Activated CD4-positive, alpha-beta T cell treated with anti-CD3 and anti-CD28 coated beads for 24 hours (primary cell): Measurements from ENCODE around the gene UNKL.
"Not testable (repeated sequence)": the region's sequence is repeated elsewhere in the genome, so short reads cannot be mapped to it uniquely, and the experiment has no call there.

Experiments
- DNase-seq, 2 donors: peaks; one replicate each; pipeline ENCODE4 v3.0.0-alpha.2; 2020; ENCODE audit warnings: low read depth in 2 of 2

UNKL gene

DNA sequence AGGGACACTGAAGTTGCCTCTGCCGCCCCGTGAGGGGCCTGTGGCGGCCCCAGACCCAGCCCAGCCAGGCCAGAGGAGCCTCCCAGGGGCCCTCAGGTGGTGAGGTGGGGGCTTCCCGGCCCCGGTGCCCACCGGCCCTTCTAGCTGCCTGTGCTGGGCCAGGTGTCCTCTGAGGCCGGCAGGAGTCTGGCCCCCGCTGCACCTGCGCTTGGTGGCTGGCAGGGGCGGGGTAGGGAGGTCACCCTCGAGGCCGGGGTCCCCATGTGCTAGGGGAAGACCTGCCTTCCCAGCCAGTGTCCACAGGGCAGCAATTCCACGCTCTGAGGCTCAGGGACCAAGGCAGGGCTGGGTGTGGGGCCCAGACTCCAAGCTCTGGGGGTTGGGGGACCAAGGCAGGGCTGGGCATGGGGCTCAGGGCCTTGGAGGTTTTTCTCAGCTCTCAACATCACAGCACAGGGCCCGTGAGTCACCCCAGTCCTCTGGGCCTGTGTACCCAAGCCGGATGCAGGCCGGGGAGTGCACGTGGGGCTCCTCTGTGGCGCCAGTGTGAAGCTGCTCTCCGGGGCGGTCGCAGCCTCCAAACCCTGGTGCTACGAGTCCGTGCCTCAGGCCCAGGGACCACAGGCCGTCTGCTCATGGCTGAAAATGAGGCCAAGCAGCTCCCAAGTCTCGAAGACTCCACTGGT, 31.2 kb upstream of the UNKL start:
- DNase-seq, result no peak

DNA sequence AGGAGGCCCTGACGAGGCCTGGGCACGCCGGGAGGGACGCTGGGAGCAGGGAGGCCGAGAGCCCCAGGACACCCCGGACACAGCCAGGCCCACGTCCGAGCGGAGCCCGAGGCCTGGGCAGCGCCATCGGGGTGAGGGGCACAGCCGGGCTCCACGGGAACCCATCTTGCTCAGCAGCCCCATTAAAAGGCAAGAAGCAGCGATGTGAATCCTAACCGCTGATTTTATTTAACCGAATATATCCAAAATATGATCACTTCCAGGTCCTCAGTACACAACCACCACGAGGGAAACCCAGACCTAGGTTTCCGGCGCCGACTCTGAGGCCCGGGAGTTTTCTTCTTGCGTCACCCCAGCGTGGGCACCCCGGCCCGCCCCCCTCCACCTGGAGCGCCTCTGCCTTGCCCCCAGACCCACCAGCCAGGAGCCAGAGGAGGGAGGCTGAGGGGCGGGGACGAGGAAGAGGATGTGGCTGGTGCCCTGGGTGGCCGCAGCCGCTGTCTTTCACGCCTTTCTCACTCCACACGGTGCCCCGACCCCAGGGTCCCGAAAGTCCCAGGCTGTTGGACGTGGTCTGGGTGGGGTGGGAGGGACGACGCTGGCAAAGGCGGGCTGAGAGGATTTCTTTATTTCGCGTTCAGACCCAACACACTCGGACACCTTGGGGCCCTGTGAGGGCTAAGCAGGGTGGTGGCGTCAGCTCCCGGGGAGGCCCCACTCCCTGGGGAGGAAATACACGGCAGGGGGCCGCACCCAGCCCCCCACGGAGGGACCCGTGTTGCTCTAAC, 30.4 kb upstream of the UNKL start:
- DNase-seq, result no peak

DNA sequence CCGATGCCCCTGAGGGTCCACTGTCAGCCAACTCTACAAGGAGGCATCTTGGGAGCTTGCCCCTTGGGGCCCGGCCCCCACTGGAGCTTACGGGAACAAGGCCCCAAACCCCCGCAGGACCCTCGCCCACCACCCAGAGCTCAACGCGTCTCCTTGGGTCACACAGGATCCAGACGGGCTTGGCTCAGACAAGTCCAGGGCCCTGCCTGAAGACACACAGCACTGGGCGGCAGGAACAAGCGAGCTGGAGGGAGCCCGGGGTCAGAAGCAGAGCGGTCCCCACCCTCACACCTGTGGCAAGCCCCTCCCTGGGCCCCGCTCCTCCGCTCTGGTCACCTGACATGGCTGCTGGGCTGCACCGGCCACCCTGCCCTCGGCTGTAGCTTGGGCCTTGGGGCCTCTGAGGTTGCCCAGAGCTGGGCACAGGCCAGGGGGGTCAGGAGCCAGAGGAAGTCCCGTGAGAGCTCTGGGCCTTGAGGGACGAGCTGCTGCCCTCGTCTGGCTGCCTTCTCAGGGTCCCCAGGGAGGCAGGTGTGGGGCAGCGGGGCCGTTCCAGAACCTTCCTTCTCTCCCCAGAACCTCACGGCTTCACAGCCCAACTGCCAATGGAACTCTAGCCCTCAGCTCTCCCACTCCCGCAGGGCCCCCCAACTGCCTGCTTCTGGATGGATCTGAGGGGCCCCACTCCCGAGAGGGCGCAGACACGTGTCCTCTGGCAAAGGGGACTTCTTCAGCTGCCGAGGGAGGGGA, 29.7 kb upstream of the UNKL start, which contains the start of gene CCDC154:
CCDC154 (minus strand) TSS at position 577 of the 750 bp plus-strand sequence; CDS start at position 343, 234 bp downstream.
- DNase-seq, result no peak

DNA sequence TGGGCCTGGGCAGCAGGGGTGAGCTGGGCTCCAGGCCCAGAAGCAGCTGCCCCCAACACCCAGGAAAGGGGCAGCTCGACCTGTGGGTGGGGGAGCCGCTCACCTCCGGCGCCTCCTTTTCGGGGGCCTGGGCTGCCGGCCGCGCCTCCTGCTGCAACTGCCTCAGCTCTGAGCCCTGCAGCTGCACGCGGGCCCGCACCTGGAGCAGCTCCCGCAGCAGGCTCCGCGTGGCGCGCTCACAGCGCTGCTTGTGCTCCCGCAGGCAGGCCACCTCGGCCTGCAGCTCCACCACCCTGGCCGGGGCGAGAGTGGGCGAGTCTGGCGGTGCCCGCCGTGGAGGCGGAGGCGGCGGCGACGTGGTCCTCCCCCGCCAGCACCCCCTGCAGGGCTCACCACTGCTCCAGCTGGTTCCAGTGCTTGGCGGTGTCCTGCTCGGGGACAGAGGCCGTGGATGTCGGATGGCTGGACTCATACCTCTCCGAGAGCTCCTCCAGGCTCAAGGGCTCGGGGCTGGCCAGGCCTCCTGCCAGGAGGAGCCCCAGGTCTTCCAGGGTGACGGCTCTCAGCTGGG, 29.0 kb upstream of the UNKL start:
- no peak for DNase-seq

DNA sequence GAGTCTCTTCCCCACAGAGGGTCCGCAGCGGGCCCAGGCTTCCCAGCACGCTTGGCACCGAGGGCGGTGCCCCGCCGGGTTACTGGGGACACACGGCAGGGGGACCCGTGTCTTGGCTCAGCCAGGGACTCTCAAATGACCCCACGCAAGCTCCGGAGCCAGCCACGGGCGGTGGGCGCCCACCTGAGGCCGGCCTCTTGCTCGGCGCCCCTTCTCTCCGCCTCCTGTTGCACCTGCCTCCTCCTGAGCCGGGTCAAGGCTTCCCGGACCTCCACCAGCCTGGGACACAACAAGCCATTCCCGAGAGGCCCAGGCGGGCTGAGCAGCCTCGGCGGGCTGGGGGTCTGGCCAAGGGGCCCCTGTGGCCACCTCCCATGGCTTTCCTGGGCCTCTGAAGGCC, 28.2 kb upstream of the UNKL start:
- DNase-seq, result no peak

DNA sequence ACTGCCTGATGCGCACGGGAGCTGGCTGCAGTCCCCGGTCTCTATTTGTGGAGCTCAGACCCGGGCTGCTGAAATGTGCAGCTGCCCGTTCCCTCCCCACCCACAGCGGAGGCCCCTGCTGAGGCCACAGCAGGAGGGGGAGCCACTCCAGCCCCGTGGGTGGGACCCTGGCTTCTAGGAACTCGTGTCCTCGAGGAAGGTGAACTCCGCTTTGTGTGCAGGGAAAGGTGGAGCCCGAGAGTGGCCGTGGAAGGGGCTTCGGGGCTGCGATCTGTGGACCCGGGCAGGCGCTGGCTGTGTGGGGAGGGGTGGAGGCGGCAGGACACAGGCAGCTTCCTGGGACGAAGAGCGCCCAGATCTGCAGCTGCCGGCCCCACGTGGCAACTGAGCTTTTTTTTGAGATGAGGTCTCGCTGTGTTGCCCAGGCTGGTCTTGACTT, 26.9 kb upstream of the UNKL start:
- no peak for DNase-seq

DNA sequence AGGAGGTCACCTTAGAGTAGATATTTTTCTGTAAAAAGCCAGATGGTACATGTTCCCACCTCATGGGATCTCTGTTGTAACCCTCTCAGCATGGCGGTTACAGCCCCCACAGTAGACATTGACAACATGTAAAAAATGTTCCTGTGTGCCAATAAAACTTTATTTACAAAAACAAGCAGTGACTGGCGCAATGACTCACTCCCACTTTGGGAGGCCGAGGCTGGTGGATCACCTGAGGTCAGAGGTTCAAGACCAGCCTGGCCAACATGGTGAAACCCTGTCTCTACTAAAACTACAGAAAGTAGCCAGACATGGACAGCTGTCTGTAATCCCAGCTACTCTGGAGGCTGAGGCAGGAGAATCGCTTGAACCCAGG, 25.2 kb upstream of the UNKL start:
- not testable (repeated sequence) for DNase-seq

DNA sequence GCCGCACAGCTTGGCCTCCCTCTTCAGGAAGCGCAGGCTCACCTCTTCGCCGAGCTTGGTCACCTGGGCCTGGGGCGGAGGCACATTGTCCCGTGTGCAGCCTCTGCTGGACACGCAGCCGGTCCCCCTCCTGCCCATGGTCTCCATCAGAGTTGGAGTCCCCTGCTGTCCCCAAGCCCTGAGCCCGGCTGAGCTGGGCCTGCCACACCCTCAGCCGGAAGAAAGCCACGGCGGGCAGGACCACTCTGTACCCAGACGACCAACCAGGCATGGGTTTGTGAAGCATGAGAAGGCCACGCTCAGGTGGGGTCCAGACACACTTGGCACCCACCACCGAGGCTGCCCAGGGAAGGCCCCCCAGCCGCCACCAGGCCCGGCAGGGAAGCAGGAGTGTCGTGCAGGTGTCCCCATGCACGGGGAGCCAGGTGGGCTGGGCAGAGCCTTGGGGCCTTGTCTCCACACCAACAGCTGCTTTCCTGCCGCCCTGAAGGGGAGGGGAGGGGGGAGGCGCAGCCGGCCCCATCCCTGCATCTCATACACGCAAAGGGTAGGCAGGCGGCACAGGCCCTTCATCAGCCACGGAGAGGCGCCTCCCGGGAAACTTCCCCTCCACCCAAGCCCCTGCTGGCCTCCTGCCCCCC, 24.7 kb upstream of the UNKL start:
- no peak for DNase-seq

DNA sequence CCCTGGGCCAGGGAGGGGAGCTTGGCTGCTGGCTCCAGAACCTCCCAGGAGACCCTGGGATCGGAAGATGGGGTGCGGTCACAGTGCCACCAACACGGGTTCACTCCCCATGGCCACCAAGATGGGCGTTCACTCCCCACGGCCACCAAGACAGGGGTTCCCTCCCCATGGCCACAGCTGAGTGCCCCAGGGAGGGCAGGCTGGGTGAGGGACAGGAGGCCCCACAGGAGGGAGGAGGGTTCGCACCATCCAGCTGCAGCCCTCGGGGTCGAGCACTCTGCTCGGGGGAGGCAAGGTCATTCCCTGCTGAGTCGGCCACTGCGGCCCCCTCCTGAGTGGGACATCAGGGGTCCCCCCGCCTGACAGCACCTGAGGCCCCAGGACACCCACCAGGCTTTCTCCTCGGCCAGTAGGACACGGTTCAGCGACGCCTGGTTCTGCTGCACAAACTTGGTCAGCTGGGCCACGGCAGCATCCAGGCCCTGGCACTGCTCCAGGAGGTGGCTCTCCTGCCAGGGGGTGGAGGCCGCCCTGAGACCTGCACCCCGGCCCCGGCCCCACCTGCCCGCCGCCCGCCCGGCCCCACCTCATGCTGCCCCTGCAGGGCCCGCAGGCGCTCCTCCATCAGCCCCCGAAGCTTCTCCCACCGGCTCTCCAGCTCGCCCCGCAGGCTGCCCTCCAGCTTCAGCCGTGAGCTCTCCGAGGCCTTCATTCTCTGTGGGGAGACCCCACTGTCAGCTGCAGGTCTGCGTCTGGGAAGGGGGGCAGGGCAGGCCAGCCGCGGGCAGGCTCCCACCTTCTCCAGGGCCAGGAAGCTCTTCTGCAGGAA, 23.9 kb upstream of the UNKL start:
- no peak for DNase-seq

DNA sequence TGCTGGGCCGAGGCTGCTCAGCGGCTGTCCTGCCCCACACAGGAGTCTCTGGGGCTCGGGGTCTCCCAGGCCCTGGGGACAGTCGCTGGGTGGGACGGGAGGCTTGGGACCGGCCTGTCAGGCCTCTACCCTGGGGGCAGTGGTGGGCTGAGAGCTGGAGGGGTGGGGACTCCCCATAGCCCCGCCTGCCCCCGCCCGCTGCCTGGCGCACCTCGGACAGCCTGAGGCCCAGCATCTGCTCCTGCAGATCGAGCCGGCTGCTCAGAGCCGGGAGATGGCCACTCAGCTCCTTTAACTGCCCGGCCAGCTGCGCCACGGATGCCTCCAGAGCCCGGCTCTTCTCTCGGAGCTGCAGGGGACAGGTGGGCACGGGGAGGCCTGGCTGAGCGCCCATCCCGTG, 23.1 kb upstream of the UNKL start:
- DNase-seq, result no peak

DNA sequence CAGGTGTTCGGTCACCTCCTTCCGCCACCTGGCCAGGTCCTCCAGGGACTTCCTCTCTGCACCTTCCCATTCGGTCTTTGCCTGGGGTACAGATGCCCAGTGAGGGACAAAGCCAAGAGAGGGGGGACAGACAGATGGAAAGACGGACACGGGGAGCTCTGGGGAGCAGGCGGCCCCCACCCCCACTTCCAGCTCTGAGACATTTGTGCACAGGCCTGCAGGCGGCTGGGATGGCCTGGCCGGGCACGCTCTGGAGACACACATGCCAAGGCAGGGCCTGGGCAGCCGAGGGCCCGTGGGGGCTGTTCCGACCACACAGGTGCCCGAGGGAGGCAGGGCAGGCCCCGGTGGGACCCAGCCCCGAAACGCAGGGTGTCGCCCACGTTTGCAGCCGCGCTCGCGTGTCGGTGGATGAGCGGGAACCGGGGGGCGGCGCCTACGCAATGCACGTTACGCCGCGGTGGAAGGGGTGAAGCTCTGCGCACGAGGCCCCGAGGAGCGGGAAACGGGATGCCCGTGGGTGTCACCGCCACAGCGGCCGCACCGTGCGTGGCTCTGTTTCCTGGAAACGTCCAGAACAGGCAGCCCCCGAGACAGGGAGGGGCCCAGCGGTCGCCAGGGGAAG, 22.3 kb upstream of the UNKL start:
- no peak for DNase-seq

DNA sequence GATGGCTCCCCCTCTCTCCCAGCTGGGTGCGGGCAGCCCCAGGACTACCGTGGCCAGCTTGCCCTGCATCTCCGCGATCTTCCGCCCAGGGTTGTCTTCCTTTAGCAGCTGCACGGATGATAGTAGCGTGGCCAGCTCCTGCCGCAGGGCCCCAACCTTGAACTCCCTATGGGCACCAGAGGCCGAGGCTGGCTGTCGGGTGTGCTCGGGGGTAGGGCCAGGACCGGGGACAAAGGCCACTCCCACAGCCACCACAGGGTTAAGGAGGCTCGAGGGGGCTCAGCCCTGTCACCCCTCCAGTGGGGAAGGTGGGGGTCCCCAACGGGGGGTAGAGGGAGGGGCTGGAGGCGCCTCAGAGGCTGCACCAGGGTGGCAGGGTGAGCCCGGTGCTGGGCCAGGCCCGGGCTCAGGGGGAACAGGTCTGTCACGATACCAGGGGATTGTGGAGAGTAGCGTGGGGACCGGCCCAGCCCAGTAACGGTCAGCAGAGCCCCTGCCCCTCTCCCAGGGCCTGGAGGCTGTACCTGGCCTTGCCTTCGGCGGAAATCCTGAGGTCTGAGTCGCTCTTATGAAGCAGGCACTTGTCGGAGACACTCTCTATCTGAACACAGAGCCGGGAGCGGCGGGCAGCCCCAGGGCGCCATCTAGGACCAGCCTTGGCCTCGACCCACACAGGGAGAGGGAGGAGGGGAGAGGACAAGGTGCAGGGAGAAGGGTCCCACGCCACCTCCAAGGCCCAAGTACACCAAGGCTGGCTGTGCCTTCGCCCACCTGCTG, 21.6 kb upstream of the UNKL start:
- DNase-seq, result no peak

DNA sequence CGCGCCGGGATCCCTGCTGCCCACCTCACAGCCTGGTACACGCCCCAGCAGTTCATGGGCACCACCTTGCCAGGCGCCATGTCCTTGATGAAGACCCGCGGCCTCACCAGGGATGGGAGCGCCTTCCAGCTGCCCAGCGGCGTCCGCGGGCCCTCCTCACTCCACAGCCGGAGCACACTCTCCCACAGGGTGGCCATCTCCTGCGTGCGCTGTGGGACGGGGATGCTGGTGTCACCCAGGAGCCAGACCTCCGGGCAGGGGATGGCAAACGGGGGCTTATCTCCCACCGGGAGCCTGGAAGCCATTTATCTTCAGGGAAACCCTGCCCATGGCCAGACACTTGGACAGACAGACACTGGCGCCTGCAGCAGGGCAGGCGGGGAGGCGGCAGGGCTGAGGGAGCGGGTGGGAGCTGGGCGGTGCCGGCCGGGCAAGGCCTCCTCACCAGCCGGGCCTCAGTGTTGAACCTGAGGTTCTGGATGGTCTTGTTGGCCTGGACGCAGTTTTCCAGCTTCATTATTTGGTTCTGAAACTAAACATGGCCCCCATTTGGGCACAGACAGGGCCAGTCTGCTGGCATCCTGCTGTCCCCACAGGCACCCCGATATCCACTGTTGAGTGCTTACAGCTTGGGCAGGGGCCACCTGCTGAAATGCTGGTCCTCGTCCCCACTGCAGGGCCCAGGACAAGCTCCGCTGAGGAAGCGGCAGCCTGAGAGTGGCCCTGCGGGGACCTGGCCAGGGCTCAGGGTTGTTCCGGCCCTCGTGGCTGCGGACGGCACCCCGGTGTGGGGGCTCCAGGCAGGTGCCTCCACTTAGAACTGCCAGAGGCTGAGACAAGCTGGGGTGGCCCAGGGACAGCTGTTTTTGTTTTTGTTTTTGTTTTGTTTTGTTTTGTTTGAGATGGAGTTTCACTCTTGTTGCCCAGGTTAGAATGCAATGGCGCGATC, 20.4 kb upstream of the UNKL start:
- DNase-seq, result no peak

DNA sequence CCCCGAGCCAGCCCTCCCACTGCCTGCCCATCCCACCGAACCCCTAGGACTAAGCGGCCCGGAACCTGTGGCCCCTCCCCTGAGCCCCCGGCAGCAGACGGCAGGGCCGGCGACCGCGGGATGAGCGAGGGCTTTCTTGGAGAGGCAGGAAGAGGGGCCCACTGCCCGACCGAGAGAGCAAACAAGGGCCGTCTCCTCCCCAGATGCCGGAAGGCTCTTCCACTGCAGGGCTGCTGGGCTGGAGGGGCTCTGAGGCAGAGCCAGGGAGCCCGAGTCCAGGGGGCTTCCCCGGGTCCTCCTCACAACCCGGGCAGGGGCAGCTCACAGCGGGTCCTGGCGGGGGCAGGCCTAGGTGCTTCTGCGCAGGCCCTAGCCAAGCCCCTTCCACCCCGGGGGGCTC, 19.3 kb upstream of the UNKL start:
- DNase-seq, result no peak

DNA sequence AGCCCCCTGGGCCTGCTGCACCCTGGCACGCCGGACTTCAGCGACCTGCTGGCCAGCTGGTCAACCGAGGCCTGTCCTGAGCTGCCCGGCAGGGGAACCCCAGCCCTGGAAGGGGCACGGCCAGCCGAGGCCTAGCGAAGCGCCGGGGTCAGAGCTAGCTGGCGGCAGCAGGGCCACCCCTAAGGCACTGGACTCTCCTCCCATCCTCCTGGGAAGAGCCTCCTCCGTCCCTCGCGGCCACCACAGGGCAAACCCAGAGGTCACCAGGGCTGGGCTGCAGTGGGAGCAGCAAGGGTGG, 18.7 kb upstream of the UNKL start:
- DNase-seq, result no peak

DNA sequence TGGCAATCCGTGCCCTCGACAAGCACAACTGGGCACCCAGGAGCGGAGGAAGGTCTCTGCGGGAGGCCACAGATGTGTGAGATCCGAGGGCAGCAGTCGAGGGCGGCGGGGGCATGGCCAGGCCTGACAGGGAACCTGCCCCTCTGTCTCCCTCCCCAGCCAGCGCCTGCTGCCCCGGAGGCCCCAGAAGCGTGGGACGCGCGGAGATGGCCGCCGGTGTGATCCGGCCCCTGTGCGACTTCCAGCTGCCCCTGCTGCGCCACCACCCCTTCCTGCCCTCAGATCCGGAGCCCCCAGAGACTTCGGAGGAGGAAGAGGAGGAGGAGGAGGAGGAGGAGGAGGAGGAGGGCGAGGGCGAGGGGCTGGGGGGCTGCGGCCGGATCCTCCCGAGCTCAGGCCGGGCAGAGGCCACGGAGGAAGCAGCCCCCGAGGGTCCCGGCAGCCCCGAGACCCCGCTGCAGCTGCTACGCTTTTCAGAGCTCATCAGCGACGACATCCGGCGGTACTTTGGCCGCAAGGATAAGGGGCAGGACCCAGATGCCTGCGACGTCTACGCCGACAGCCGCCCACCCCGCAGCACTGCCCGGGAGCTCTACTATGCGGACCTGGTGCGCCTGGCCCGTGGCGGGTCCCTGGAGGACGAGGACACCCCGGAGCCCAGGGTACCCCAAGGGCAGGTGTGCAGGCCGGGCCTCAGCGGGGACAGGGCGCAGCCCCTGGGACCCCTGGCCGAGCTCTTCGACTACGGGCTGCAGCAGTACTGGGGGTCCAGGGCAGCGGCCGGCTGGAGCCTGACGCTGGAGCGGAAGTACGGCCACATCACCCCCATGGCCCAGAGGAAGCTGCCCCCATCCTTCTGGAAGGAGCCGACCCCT, 18.1 kb upstream of the UNKL start:
- DNase-seq, result no peak

DNA sequence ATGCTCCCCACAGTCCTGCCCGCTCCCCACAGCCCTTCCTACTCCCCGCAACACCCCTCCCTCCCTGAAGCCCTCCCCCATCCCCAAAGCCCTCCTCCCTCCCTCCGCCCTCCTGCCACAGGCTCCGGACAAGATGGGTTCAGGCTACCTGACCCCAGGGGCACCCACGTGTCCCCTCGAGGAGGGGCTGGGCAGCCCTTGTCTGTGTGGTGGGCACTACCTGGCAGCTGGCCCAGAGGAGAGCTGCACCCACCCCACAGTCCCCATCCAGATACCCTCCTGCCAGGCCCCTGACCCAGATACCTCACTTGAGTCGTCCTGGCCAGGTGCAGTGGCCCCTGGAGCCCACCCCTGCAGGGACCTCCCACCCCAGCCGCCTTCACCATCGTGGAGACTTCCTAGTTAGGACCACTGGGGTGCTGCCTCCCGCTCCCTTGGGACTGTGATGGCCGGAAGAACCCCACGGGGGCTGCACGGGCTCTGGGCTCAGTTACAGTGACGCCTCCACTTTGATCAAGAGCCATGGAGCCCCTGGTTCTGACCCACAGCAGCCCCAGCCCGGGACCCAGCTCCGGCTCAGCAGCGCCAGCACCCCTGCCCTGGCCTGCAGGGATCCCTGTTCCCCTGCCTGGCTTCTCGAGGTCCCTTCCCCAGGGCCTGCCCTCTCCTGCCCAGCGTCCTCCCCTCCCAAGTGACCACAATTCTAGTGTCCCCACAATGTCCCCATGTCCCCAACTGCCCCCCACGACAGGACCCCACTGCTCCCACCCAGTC, 17.2 kb upstream of the UNKL start:
- DNase-seq, result no peak
